B cell (primary cell): ENCODE data around the gene CHCHD1.

Source experiments
- EZH2 ChIP-seq: IDR thresholded peaks from 2 replicates; pipeline ENCODE4 v1.6.1; 2012; ENCODE audit warnings: borderline replicate concordance, low read depth, mild to moderate bottlenecking, moderate library complexity, low read length; ENCODE audit not compliant: insufficient read depth, poor library complexity, severe bottlenecking
- TF ChIP-seq, protein P1 (sequence below): fragments of 200-600 bp; IDR thresholded peaks from one replicate; pipeline ENCODE4 v1.8.0; 2022; ENCODE audit warnings: antibody characterized with exemption, mild to moderate bottlenecking

DNA sequence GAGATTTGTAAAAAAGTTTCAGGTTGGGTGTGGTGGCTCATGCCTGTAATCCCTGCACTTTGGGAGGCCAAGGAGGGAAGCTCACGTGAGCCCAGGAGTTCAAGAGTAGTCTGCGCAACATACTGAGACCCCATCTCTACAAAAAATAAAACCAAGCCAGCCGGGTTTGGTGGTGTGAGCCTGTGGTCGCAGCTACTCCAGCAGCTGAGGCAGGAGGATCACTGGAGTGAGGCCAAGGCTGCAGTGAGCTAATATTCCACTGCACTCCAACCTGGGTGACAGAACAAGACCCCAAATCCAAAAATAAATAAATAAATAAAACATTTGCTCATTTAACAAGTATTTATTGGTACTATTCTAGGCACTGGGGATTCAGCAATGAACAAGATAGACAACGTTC lies 1.5 kb upstream of the CHCHD1 start:
- TF ChIP-seq, protein P1, sequence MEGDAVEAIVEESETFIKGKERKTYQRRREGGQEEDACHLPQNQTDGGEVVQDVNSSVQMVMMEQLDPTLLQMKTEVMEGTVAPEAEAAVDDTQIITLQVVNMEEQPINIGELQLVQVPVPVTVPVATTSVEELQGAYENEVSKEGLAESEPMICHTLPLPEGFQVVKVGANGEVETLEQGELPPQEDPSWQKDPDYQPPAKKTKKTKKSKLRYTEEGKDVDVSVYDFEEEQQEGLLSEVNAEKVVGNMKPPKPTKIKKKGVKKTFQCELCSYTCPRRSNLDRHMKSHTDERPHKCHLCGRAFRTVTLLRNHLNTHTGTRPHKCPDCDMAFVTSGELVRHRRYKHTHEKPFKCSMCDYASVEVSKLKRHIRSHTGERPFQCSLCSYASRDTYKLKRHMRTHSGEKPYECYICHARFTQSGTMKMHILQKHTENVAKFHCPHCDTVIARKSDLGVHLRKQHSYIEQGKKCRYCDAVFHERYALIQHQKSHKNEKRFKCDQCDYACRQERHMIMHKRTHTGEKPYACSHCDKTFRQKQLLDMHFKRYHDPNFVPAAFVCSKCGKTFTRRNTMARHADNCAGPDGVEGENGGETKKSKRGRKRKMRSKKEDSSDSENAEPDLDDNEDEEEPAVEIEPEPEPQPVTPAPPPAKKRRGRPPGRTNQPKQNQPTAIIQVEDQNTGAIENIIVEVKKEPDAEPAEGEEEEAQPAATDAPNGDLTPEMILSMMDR = no peak
- TF ChIP-seq EZH2 = no peak
